Superior temporal gyrus (tissue), 1 donor: ENCODE results near the gene CHID1.

Source experiments
- DNase-seq: peaks from one replicate; pipeline ENCODE4 v3.0.0-alpha.2; 2016; ENCODE audit errors: extremely low spot score

Gene CHID1

DNA sequence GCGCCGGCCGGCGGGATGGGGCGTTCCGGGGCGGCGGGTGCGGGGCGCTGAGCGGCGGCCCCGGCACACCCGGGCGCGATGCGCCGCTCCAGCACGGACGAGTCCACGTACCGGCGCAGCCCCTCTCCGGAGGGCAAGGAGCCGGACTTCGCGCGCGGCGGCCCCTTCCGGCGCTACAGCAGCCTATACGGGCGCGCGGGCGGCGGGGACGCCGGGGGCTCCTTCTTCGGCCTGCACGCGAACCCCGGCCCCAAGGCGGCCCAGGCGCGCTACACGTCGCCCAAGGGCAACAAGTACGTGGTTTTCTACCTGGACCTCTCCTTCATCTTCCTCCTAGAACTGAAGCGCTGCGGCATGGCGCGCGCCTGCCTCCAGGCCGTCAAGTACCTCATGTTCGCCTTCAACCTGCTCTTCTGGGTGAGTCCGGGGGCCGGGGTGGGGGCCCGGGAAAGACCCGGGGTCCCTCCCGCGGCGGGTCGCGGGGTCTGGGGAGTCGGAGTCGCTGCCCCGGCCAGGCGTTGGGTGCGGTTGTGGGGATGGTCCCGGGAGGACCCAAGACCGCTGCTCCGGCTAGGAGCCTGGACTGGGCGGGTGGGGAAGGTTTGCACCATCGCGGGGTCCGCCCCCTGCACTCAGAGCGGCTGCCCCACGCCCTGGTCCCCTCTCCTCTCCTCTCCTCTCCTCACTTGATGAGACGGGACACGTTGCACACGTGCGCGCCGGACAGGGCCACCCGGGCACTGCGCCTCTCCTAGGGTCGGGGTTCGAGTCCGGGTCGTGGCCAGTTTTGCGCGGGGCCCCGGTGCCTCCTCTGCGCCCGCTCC, 60.4 kb downstream of the CHID1 start:
- no peak for DNase-seq

- DNase-seq, result no peak
Observed at GRCh38 chr11:849104-849824, 61.3 kb downstream of the CHID1 start.

DNA sequence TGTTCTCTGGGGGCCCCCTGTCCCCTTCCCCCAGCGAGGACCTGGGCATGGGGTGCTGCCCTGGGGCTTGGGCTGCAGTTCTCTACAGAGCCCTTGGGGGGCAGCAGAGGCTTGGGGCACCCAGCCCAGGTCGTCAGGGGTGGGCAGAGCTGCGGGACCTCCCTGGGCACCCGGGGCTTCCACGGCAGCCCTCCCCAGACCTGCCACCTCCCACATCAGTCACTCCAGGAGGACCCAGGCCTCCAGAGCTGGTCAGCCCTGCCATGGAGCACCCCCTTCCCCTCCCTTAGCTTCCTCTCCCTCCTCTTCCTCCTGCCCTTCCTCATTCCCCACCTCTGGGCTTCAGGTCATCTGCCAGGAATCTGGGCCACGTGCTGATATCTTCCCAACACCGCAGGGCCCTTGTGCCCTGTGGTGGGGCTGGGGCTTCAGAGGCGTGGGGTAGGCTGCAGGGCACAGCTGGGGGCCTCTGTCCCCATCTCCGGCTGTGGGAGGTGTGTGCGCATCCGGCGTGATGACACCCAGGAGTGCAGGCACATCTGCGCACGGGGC, 62.2 kb downstream of the CHID1 start:
- peak; percentile 22 for DNase-seq

- DNase-seq, result no peak
Observed at GRCh38 chr11:847876-848275, 62.7 kb downstream of the CHID1 start.

- no peak for DNase-seq
Observed at GRCh38 chr11:846496-847098, 64.0 kb downstream of the CHID1 start.

GRCh38 chr11:845872-846495, 64.6 kb downstream of the CHID1 start:
- DNase-seq, result no peak

DNA sequence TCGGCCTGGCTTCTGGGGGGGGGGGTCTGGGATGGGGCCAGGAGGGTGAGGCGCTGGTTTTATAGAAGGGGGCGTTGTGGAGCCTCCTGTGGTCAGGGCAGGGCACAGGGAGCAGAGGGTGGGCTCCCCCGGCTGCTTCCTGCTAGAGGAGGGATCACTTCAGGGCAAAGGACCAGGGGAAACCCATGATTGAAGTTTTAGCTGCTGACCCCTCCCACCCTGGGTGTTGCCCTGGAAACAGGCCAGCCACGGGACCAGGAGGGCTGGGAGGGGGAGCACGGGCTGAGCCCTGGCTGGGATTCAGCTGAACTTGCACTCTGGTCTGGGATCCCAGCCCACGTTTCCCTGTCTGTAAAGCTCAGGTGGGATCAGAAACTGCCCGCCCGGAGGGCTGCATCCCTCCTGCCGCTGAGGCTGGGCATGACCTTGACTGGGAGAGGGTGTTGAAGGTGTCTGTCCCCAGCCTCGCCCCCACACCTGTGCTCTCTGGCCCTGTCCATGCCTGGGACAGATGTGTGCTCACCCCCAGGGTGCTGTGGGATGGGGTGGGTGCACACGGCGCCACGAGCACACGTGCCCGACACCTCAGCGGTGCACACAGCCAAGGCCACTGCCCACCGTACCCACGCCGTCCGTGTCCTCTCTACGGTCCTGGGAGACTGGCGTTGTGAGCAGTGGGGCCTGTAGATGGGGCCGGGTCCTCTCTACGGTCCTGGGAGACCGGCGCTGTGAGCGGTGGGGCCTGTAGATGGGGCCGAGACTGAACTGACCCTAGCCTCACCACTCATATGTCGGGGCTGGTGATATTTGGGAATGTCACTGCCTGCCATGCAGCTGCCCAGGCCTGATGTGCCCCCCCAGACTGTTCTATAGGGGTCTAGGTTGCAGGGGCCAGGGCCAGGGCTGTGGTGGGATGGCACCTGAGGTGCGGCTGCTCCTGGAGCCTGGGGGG, 65.6 kb downstream of the CHID1 start:
- no peak for DNase-seq

- DNase-seq, result no peak
Observed at GRCh38 chr11:843818-844692, 66.6 kb downstream of the CHID1 start.

DNA sequence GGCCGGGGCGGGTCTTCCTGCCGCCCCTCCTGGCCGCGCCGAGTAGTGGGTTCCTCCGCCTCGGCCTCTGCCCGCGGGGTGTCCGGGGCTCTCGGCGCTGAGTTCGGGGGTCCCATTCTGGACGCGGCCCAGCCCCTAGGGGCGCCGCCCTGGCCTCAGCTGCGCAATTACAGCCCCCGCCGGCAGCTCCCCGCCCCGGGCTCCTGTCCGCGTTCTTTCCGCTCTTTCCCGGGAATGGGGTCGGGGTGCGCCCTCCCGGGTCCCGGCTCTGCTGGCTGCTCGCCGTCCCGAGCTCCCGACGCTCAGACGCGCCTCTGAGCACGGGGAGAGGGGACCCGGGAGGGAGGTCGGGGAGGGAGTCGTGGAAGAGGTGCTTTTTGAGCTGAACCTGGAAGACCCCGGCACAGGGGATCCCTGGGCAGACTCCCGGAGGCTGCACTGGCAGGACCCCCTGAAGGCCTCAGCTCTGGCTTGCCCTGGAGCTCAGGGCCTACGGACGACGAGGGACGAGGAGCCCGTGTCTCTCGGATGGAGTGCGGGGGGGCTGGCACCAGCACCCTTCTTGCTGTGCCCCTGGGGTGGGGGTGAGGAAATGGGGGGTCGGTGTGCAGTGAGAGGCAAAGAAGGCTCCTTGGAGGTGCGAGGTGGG, 67.4 kb downstream of the CHID1 start:
- no peak for DNase-seq

GRCh38 chr11:842370-843002, 68.1 kb downstream of the CHID1 start, which contains the start of the genes POLR2L and TSPAN4:
TSS of gene POLR2L (minus strand) at chr11:842529. CDS start at chr11:842508, 21 bp downstream.
TSS of gene TSPAN4 (plus strand) at chr11:842852. CDS start at chr11:850305, 7,453 bp downstream.
- peak; percentile 83 for DNase-seq

DNA sequence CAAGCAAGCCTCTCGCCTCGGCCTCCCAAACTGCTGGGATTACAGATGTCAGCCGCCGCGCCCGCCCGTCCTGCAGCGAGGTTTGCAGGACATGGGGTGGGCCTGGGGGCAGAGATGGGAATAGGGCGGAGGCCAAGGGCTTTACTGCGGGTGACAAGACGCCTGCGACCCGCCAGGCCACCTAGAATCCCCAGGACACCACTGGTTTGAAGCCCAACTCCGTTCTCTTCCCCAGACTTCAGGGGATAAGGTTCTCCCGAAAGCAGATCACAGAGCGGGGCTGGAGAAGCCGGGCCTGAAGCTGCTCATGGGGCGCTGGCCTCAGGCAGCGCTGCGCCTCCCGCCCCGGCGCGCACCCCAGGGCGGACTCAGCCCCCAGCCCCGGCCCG, 68.6 kb downstream of the CHID1 start:
- DNase-seq, result no peak

- DNase-seq, result no peak
Observed at GRCh38 chr11:839875-840617, 70.6 kb downstream of the CHID1 start.

GRCh38 chr11:839280-839623, 71.4 kb downstream of the CHID1 start:
- DNase-seq, result no peak

DNA sequence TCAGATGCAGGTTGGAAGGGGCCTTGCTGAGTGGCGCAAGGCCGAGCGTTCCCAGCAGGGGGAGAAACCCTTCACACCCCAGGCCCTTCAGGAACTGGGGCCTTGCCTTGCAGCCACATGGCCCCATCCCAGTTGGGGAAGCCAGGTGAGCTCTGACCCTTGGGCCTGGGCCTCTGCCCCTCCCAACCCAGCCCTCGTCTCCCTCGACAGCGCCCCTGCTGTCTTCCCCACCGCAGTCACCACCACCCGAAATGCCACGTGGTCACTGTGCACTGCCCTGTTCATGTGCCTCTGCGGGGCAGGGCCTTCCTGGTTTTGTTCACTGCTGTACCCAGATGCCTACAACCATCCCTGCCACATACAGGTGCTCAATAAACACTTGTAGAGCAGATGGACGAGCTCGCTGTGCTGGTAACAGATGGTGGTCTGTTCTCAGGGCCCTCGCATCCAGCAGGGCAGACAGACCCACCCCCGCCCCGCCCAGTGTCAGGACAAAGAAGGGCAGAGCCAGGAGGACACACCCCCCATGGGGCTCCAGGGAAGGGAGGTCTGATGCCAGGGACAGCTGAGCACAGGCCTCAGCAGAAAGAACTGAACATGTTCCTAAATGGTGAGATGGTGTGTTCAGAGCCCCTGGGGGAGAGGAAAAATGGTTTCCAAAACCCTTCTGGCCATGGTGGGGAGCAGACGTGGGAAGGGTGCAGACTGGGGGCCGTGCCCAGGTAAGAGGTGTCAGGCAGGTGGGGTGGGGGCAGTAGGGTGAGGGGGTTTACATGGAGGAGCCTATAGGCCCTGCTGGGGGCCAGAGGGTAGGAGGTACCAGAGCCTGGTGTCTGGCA, 72.0 kb downstream of the CHID1 start:
- no peak for DNase-seq

GRCh38 chr11:837990-838307, 72.7 kb downstream of the CHID1 start:
- no peak for DNase-seq

DNA sequence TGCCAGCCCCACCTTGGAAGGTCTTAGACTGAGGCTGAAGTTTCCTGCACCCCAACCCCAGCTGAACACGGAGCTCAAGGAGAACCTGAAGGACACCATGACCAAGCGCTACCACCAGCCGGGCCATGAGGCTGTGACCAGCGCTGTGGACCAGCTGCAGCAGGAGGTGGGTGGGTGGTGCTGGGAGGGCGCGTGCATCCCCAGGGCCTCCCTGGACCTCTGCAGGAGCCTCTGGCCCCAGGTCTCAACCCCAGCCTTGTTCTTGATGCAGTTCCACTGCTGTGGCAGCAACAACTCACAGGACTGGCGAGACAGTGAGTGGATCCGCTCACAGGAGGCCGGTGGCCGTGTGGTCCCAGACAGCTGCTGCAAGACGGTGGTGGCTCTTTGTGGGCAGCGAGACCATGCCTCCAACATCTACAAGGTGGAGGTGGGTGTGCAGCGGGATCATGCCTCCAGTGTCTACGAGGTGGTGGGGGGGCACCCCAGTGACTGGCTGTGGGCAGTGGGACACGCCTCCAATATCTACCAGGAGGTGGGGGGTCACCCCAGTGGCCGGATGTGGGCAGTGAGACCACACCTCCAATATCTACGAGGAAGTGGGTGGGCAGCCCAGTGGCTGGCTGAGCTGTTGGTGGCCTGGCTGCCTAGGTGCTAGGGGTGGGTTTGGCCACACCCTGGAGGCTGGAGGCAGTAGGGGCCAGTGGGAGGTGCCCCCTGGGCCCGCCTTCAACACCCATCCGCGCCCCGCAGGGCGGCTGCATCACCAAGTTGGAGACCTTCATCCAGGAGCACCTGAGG, 73.2 kb downstream of the CHID1 start:
- DNase-seq, result no peak
